SK-N-DZ (cell line): ENCODE measurements around the gene C16orf95.

Experiments used
- DNase-seq: peaks from one replicate; pipeline ENCODE4 v3.0.0-alpha.2; 2015; ENCODE audit warnings: low spot score

The C16orf95 gene

GRCh38 chr16:87319011-87319410 lies 1.8 kb upstream of the C16orf95 start:
- no peak for DNase-seq

GRCh38 chr16:87317750-87318644 lies 805 bp upstream of the C16orf95 start:
- DNase-seq = no peak

GRCh38 chr16:87316450-87316922 lies 706 bp downstream of the C16orf95 start:
- DNase-seq = no peak

GRCh38 chr16:87314990-87315420 lies 2.2 kb downstream of the C16orf95 start:
- DNase-seq = no peak

- no peak for DNase-seq
Measured at GRCh38 chr16:87312008-87312407, 5.2 kb downstream of the C16orf95 start.

- no peak for DNase-seq
Measured at GRCh38 chr16:87311387-87311786, 5.8 kb downstream of the C16orf95 start.

- DNase-seq = no peak
Measured at GRCh38 chr16:87310610-87311009, 6.6 kb downstream of the C16orf95 start.

GRCh38 chr16:87309620-87310525 lies 7.3 kb downstream of the C16orf95 start:
- DNase-seq = no peak

GRCh38 chr16:87308826-87309225 lies 8.4 kb downstream of the C16orf95 start:
- DNase-seq = no peak

- DNase-seq = no peak
Measured at GRCh38 chr16:87306516-87306915, 10.7 kb downstream of the C16orf95 start.

GRCh38 chr16:87305505-87306391 lies 11.4 kb downstream of the C16orf95 start:
- DNase-seq = no peak

- no peak for DNase-seq
Measured at GRCh38 chr16:87304951-87305350, 12.2 kb downstream of the C16orf95 start.

GRCh38 chr16:87303962-87304521 lies 13.2 kb downstream of the C16orf95 start:
- DNase-seq = no peak

- DNase-seq = no peak
Measured at GRCh38 chr16:87303431-87303930, 13.7 kb downstream of the C16orf95 start.

- no peak for DNase-seq
Measured at GRCh38 chr16:87298857-87299465, 18.2 kb downstream of the C16orf95 start.

- DNase-seq = peak; percentile 61
Measured at GRCh38 chr16:87297918-87298631, 19.1 kb downstream of the C16orf95 start.

GRCh38 chr16:87297407-87297806 lies 19.8 kb downstream of the C16orf95 start:
- no peak for DNase-seq

GRCh38 chr16:87295661-87296531 lies 21.3 kb downstream of the C16orf95 start:
- DNase-seq = no peak

GRCh38 chr16:87295259-87295658 lies 21.9 kb downstream of the C16orf95 start:
- DNase-seq = no peak
